ENCODE data around the gene AKAP11.

DNA sequence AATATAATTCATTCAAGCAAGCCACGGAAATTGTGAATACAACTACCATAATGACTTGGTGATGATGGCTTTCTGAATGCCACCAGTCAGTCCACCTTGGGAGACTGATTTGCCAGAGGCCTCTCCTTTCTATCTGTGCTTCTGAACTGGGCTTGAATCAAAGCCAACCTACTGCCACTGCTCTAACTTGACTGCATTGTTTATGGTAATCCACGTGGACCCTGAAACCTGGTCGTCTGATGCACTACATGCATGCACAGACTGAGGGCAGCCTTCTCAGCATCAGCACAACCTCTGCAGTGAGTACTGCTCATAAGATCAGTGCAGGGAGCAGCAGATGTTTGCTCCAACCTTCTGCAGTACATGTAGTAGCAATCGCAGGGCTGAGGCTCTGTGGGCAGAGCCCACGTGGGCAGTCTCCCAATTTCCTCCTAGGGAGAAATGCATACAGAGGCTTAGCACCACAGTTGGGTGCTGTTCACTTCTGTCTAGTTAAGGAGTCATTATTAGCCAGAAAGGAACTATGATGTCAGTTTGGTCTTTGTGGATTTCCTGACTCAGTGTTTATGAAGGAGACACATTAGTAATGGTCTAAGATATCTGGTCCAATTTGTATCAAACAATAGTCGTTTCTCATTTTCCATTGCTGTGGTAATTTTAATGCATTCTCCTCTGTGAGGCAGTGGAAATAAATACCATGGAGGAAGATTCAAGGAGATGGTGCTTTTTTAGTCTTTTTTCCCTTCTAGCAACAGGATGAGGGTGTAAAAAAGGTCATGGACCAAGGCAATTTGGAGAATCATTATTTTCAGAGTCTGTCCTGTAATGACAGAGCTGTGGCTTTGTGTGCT is 82.5 kb downstream of the AKAP11 start:
- TF ChIP-seq, protein P1, sequence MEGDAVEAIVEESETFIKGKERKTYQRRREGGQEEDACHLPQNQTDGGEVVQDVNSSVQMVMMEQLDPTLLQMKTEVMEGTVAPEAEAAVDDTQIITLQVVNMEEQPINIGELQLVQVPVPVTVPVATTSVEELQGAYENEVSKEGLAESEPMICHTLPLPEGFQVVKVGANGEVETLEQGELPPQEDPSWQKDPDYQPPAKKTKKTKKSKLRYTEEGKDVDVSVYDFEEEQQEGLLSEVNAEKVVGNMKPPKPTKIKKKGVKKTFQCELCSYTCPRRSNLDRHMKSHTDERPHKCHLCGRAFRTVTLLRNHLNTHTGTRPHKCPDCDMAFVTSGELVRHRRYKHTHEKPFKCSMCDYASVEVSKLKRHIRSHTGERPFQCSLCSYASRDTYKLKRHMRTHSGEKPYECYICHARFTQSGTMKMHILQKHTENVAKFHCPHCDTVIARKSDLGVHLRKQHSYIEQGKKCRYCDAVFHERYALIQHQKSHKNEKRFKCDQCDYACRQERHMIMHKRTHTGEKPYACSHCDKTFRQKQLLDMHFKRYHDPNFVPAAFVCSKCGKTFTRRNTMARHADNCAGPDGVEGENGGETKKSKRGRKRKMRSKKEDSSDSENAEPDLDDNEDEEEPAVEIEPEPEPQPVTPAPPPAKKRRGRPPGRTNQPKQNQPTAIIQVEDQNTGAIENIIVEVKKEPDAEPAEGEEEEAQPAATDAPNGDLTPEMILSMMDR (conservative IDR thresholded peaks at IDR 0.05 in 1 of 2, IDR thresholded peaks at IDR 0.05 in 1 of 2; ENCODE audit: low read depth in 1 of 2, low read length in 2 of 2) = peak in 1 of 2 donors; percentile 40
- no peak for TF ChIP-seq EZH2 (IDR thresholded peaks at IDR 0.05; ENCODE audit: low read length, missing control alignments)
